Body of pancreas (tissue), 4 donors: Measurements from ENCODE around the gene SH2D2A.

ENCODE experiments used
- POLR2A ChIP-seq, 3 donors: fragments of 450-650 bp; IDR thresholded peaks; one replicate each; pipeline ENCODE4 v1.6.1; 2016; ENCODE audit warnings: antibody characterized with exemption in 3 of 3, mild to moderate bottlenecking in 2 of 3
- TF ChIP-seq, protein P1 (sequence below), 7 experiments: fragments of 450-650 bp in 4 of 7; fragments of 200-600 bp in 3 of 7; sonication (generic) in 3 of 7; IDR thresholded peaks; one replicate each; pipeline ENCODE4 v1.5.1; 2016 to 2019; ENCODE audit warnings: antibody characterized with exemption in 7 of 7

DNA sequence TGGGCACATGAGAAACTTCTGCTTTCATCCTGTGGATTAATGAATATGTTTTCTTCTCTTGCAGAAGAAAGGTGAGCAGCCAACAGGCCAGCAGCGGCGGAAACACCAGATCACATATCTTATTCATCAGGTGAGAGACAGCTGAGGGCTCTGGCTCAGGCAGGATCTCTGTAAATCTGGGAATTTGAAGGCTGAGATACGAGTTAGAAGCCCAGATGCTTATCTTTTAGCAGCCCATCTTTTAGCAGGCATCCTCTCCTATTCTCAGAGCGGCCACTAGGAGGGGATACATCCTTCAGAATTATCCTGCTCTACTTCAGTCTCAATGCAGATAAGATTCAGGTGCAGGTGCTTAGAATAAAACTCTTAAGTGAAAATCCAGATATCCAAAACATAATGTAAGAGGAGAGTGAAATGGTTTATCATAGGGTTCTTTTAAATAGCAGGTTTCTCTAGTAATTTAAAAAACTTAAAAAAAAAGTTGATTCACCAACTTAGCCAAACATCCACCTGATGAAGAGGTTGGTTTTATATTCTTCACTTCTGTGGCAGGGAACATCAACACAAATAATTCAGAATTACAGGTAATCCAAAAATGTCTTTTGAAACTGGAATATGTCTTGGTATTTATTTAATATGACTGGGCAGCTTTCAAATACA, 19.3 kb downstream of the SH2D2A start:
- TF ChIP-seq, protein P1, sequence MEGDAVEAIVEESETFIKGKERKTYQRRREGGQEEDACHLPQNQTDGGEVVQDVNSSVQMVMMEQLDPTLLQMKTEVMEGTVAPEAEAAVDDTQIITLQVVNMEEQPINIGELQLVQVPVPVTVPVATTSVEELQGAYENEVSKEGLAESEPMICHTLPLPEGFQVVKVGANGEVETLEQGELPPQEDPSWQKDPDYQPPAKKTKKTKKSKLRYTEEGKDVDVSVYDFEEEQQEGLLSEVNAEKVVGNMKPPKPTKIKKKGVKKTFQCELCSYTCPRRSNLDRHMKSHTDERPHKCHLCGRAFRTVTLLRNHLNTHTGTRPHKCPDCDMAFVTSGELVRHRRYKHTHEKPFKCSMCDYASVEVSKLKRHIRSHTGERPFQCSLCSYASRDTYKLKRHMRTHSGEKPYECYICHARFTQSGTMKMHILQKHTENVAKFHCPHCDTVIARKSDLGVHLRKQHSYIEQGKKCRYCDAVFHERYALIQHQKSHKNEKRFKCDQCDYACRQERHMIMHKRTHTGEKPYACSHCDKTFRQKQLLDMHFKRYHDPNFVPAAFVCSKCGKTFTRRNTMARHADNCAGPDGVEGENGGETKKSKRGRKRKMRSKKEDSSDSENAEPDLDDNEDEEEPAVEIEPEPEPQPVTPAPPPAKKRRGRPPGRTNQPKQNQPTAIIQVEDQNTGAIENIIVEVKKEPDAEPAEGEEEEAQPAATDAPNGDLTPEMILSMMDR (IDR thresholded peaks at IDR 0.05), result peak; percentile 29 to 61 (median 59)
- no peak for TF ChIP-seq POLR2A (IDR thresholded peaks at IDR 0.05)
